HUDEP-2 (cell line): Measurements from ENCODE around the gene KCND2.
"Not testable (repeated sequence)": the region's sequence is repeated elsewhere in the genome, so short reads cannot be mapped to it uniquely, and the experiment has no call there.

Source experiments
- DNase-seq, 76 experiments: peaks; one replicate each; lab custom pipeline; 2025; ENCODE audit not compliant: unreplicated experiment in 76 of 76; lab: John Stamatoyannopoulos, UW

The KCND2 gene

GRCh38 chr7:120684463-120684862 is 411.5 kb downstream of the KCND2 start:
- no peak for DNase-seq

GRCh38 chr7:120691915-120692314 is 418.9 kb downstream of the KCND2 start:
- no peak for DNase-seq

GRCh38 chr7:120695848-120696247 is 422.9 kb downstream of the KCND2 start:
- DNase-seq, result no peak

- no peak for DNase-seq
Observed at GRCh38 chr7:120700796-120701195, 427.8 kb downstream of the KCND2 start.

- DNase-seq, result not testable (repeated sequence)
Observed at GRCh38 chr7:120702408-120702807, 429.4 kb downstream of the KCND2 start.

- DNase-seq, result no peak
Observed at GRCh38 chr7:120703585-120704240, 430.7 kb downstream of the KCND2 start.

GRCh38 chr7:120709252-120709971 is 436.4 kb downstream of the KCND2 start:
- no peak for DNase-seq

GRCh38 chr7:120709972-120710320 is 437.0 kb downstream of the KCND2 start:
- DNase-seq, result no peak

- DNase-seq, result no peak
Observed at GRCh38 chr7:120714945-120715344, 442.0 kb downstream of the KCND2 start.

GRCh38 chr7:120716307-120716706 is 443.3 kb downstream of the KCND2 start:
- DNase-seq, result no peak

- no peak for DNase-seq
Observed at GRCh38 chr7:120717166-120717565, 444.2 kb downstream of the KCND2 start.

GRCh38 chr7:120718361-120718760 is 445.4 kb downstream of the KCND2 start:
- DNase-seq, result no peak

- DNase-seq, result no peak
Observed at GRCh38 chr7:120720317-120720716, 447.3 kb downstream of the KCND2 start.

GRCh38 chr7:120723465-120724385 is 450.8 kb downstream of the KCND2 start:
- DNase-seq, result no peak

- DNase-seq, result no peak
Observed at GRCh38 chr7:120724448-120724847, 451.5 kb downstream of the KCND2 start.

GRCh38 chr7:120724955-120725354 is 452.0 kb downstream of the KCND2 start:
- no peak for DNase-seq

GRCh38 chr7:120725376-120726039 is 452.5 kb downstream of the KCND2 start:
- peak in 10 of 76 experiments; percentile 1 to 26 (median 10) for DNase-seq

- no peak for DNase-seq
Observed at GRCh38 chr7:120729245-120729644, 456.3 kb downstream of the KCND2 start.

GRCh38 chr7:120731271-120731670 is 458.3 kb downstream of the KCND2 start:
- DNase-seq, result no peak

- DNase-seq, result no peak
Observed at GRCh38 chr7:120732256-120732655, 459.3 kb downstream of the KCND2 start.

- DNase-seq, result no peak
Observed at GRCh38 chr7:120733143-120733542, 460.2 kb downstream of the KCND2 start.
